K562 (cell line): Measurements from ENCODE around the gene SHISAL1. TPM values are rescaled to one million over a fixed set of nuclear protein-coding genes. Genes with fewer than 3 reads are reported as not detected.

Experiments used
- ATAC-seq: fragments of 200-7000 bp; cut with Tn5 transposase; 3 replicates; pipeline ENCODE4 v1.9.1; 2020; ENCODE audit warnings: moderate library complexity
- BruUV-seq: library from RNA; stranded (reverse); fragments of 400-500 nt; replicated peaks from 2 replicates; lab custom pipeline; 2021; lab: Mats Ljungman, UMichigan
- CTCF ChIA-PET: fragments of 300-600 bp; formaldehyde crosslinking; extraction: SDS; loops from one replicate; lab custom pipeline; 2021; ENCODE audit warnings: low intra/inter-chr PET ratio; lab: Yijun Ruan, JAX
- POLR2A ChIA-PET: fragments of 300-600, 350-650 bp; sonication (Branson Sonifier 250); formaldehyde crosslinking; extraction: SDS; loops from one replicate; lab custom pipeline; 2021; ENCODE audit warnings: antibody characterized with exemption, inconsistent platforms; lab: Yijun Ruan, JAX
- DNase-seq, 4 experiments: peaks; one replicate each; pipeline versions ENCODE4 v3.0.0 to v3.0.0-alpha.2; 2011 to 2018; ENCODE audit warnings: low spot score in 3 of 4, mixed read lengths in 3 of 4; ENCODE audit errors: extremely low read depth in 1 of 4
- FAIRE-seq: peaks from 2 replicates; lab custom pipeline; 2011; peaks lifted over from hg19 to GRCh38; lab: Jason Lieb, UNC
- H2AFZ ChIP-seq: 2 replicates; pipeline ENCODE4 v1.6.0; 2011; ENCODE audit warnings: low read depth, low read length, control low read depth, inconsistent platforms
- H3K27ac ChIP-seq: fragments of 200-600 bp; 3 replicates; pipeline ENCODE4 v1.8.0; 2011; ENCODE audit warnings: low read depth, mild to moderate bottlenecking, control low read depth, inconsistent platforms, low read length, moderate library complexity, mixed read lengths; ENCODE audit errors: extremely low read depth
- H3K27me3 ChIP-seq, 2 experiments: fragments of 300-600 bp in 1 of 2; 2 replicates in 1 of 2; 3 replicates in 1 of 2; pipeline versions ENCODE4 v1.6.0 to v1.8.0; 2011; ENCODE audit warnings: inconsistent platforms in 2 of 2, low read length in 2 of 2, mild to moderate bottlenecking in 1 of 2, mixed read lengths in 1 of 2, moderate library complexity in 1 of 2; ENCODE audit not compliant: control insufficient read depth in 2 of 2, insufficient read depth in 2 of 2
- H3K36me3 ChIP-seq: fragments of 300-600 bp; 3 replicates; pipeline ENCODE4 v1.8.0; 2011; ENCODE audit warnings: mild to moderate bottlenecking, low read length, inconsistent platforms; ENCODE audit not compliant: control insufficient read depth, insufficient read depth
- H3K4me1 ChIP-seq, 2 experiments: fragments of 200-600 bp in 1 of 2; replicated peaks in 1 of 2; 2 replicates in 1 of 2; 3 replicates in 1 of 2; pipeline versions ENCODE4 v1.5.1 to v1.8.0; 2011; ENCODE audit warnings: inconsistent platforms in 2 of 2, low read length in 2 of 2, mild to moderate bottlenecking in 1 of 2, mixed read lengths in 1 of 2, moderate library complexity in 1 of 2; ENCODE audit not compliant: control insufficient read depth in 2 of 2, insufficient read depth in 2 of 2
- H3K4me2 ChIP-seq: 2 replicates; pipeline ENCODE4 v1.6.1; 2011; ENCODE audit warnings: low read length, control low read depth, inconsistent platforms, mixed read lengths; ENCODE audit not compliant: insufficient read depth
- H3K4me3 ChIP-seq: fragments of 200-600 bp; sonication (generic), shearing (Covaris generic); 2 replicates; pipeline ENCODE4 v1.5.1; 2016; ENCODE audit warnings: control low read depth, inconsistent platforms
- H3K79me2 ChIP-seq: fragments of 200-600 bp; 3 replicates; pipeline ENCODE4 v1.8.0; 2011; ENCODE audit warnings: low read length, inconsistent platforms; ENCODE audit not compliant: control insufficient read depth, insufficient read depth
- H3K9ac ChIP-seq, 2 experiments: 2 replicates each; pipeline versions ENCODE4 v1.6.0 to v1.6.1; 2011; ENCODE audit warnings: low read depth in 2 of 2, low read length in 2 of 2, control low read depth in 1 of 2, inconsistent platforms in 1 of 2, mild to moderate bottlenecking in 1 of 2, mixed read lengths in 1 of 2; ENCODE audit not compliant: insufficient read depth in 1 of 2
- H3K9me1 ChIP-seq: one replicate; pipeline ENCODE4 v1.6.0; 2011; ENCODE audit warnings: inconsistent platforms, mild to moderate bottlenecking, low read length, moderate library complexity; ENCODE audit not compliant: control insufficient read depth, insufficient read depth
- H3K9me3 ChIP-seq: replicated peaks from 2 replicates; pipeline ENCODE4 v1.5.1; 2011; ENCODE audit warnings: low read depth, low read length, inconsistent platforms; ENCODE audit not compliant: control insufficient read depth, insufficient read depth
- H4K20me1 ChIP-seq: replicated peaks from 2 replicates; pipeline ENCODE4 v1.6.1; 2011; ENCODE audit warnings: low read length, inconsistent platforms, mixed read lengths; ENCODE audit not compliant: control insufficient read depth, insufficient read depth
- C11orf30 ChIP-seq: fragments of 450-650 bp; IDR thresholded peaks from 2 replicates; pipeline ENCODE4 v1.6.1; 2016; ENCODE audit warnings: low read depth, mild to moderate bottlenecking
- CCAR2 ChIP-seq: fragments of 200-400 bp; formaldehyde crosslinking; IDR thresholded peaks from 2 replicates; pipeline ENCODE4 v1.6.1; 2017; ENCODE audit warnings: mild to moderate bottlenecking, low read depth, low read length
- DACH1 ChIP-seq: fragments of 450-650 bp; IDR thresholded peaks from 2 replicates; pipeline ENCODE4 v1.6.1; 2018; ENCODE audit not compliant: partially characterized antibody
- HMG20A ChIP-seq: fragments of 450-650 bp; formaldehyde crosslinking; conservative IDR thresholded peaks from 2 replicates; pipeline ENCODE4 v1.4.0; 2020; ENCODE audit warnings: mild to moderate bottlenecking, mixed read lengths
- MAFF ChIP-seq: IDR thresholded peaks from 2 replicates; pipeline ENCODE4 v1.6.1; 2012; ENCODE audit warnings: low read length, improper control_type of control experiment
- MAFG ChIP-seq: fragments of 450-650 bp; conservative IDR thresholded peaks from 2 replicates; pipeline ENCODE4 v1.6.1; 2016; ENCODE audit warnings: missing genetic modification characterization, missing compliant biosample characterization
- MCM2 ChIP-seq: fragments of 450-650 bp; IDR thresholded peaks from 2 replicates; pipeline ENCODE4 v1.6.1; 2017; ENCODE audit warnings: low read depth, mild to moderate bottlenecking
- MTA1 ChIP-seq: fragments of 450-650 bp; IDR thresholded peaks from 2 replicates; pipeline ENCODE4 v1.6.1; 2017; ENCODE audit warnings: borderline replicate concordance
- SUPT5H ChIP-seq: fragments of 450-650 bp; IDR thresholded peaks from 2 replicates; pipeline ENCODE4 v1.6.1; 2016
- ZFP30 ChIP-seq: fragments of 250-450 bp; sonication (Bioruptor Pico); IDR thresholded peaks from 2 replicates; pipeline ENCODE4 v1.8.0; 2022; ENCODE audit warnings: moderate library complexity, mild to moderate bottlenecking, inconsistent platforms, borderline replicate concordance
- ZNF316 ChIP-seq: fragments of 450-650 bp; IDR thresholded peaks from 2 replicates; pipeline ENCODE4 v1.6.1; 2016
- WGBS: fragments of 100-300 bp; shearing (Covaris generic); methylation state at CpG from one replicate; pipeline ENCODE4 v1.1.6; 2016; ENCODE audit warnings: low coverage, mixed read lengths; ENCODE audit not compliant: insufficient coverage; ENCODE audit errors: missing lambda C conversion rate; 5-methylcytosine and 5-hydroxymethylcytosine counted together
- in situ Hi-C: fragments of 300-500 bp; cut with MboI; formaldehyde crosslinking; loops from 4 replicates; pipeline ENCODE4 v1.15.0; 2018; ENCODE audit warnings: inconsistent platforms, mixed read lengths
- intact Hi-C: fragments of 100-400 bp; cut with micrococcal nuclease; formaldehyde crosslinking; loops from 2 replicates; pipeline ENCODE4 v1.14.2; 2022
- polyA plus RNA-seq, 8 experiments: library from polyadenylated mRNA; depleted of rRNA in 4 of 8; stranded (reverse) in 5 of 8; unstranded in 3 of 8; fragments of >200 nt; fragmentation: Nextera tagmentation in 2 of 8; fragmentation: Illumina TruSeq in 1 of 8; extraction: Ambion mirVana in 2 of 8; extraction: Trizol in 1 of 8; gene quantifications; 2 replicates each; pipeline versions ENCODE4 v1.2.1 to v1.2.3, GENCODE V29; 2011 to 2014; ENCODE audit warnings: inconsistent platforms in 1 of 8, missing spikeins in 1 of 8
- total RNA-seq, 7 experiments: library from RNA; depleted of rRNA in 6 of 7; stranded (reverse); fragments of >200 nt in 6 of 7; fragmentation: Illumina TruSeq in 2 of 7; extraction: Trizol in 2 of 7; gene quantifications; 2 replicates each; pipeline versions ENCODE4 v1.2.1 to v1.2.3, GENCODE V29; 2011 to 2021; ENCODE audit warnings: low replicate concordance in 1 of 7
- TF ChIP-seq, protein P1 (sequence below): fragments of 250-450 bp; sonication (Bioruptor Pico); IDR thresholded peaks from 2 replicates; pipeline ENCODE4 v1.6.1; 2021; ENCODE audit warnings: mild to moderate bottlenecking
- TF ChIP-seq, protein P2 (sequence below), 2 experiments: fragments of 450-650 bp in 1 of 2; sonication (generic) in 1 of 2; formaldehyde crosslinking in 1 of 2; IDR thresholded peaks in 1 of 2; conservative IDR thresholded peaks in 1 of 2; 2 replicates each; pipeline versions ENCODE4 v1.6.1 to v1.8.1; 2016 to 2023; ENCODE audit warnings: mild to moderate bottlenecking in 2 of 2, moderate library complexity in 2 of 2, inconsistent platforms in 1 of 2, missing genetic modification reagents in 1 of 2
- TF ChIP-seq, protein P3 (sequence below): sonication (generic); formaldehyde crosslinking; IDR thresholded peaks from 2 replicates; pipeline ENCODE4 v1.8.0; 2022; ENCODE audit warnings: mild to moderate bottlenecking, missing genetic modification reagents
- TF ChIP-seq, protein P4 (sequence below): fragments of 250-450 bp; sonication (Bioruptor Pico); IDR thresholded peaks from 2 replicates; pipeline ENCODE4 v1.4.0; 2020; ENCODE audit warnings: mild to moderate bottlenecking

SHISAL1 gene
- total and polyA plus RNA-seq, 9 of the 15 experiments (the other 6 are each of a cell fraction or from before 2014, with no cell fraction given) = not detected

DNA sequence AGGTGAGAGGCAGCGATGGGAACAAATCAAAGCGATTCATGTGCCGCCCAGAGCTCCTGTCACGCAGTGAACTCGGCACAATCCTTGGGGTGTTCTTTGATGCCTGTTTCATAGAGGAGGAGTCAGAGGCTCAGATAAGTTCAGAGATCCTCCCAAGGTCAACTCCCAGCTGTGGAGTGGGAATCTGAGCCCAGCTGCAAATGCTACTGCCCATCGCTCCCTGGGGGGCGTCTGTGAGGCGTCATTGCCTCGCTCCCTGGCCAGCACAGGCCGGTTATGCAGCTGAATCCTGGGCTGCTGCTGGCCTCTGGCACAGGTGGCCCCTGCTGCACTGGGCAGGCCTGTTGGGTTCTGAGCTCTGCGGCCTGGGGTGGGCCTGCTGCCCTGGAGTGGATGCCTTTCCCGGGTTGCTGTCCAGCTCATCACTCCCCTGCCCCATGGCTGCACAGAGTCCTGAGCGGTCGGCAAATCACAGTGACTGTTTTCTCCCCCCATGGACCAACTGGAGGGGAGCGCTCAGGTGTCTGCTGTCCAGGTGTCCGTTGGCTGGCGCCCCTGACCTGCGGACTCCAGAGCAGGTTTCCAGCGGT lies 36.3 kb upstream of the SHISAL1 start (continued):
- TF ChIP-seq ZFP30 (CRISPR knock-in tag) = no peak
- TF ChIP-seq CCAR2 = no peak
- TF ChIP-seq HMG20A (CRISPR knock-in tag) = no peak
- no peak for TF ChIP-seq DACH1
- no peak for TF ChIP-seq MCM2
- no peak for TF ChIP-seq MTA1
- TF ChIP-seq, protein P1, sequence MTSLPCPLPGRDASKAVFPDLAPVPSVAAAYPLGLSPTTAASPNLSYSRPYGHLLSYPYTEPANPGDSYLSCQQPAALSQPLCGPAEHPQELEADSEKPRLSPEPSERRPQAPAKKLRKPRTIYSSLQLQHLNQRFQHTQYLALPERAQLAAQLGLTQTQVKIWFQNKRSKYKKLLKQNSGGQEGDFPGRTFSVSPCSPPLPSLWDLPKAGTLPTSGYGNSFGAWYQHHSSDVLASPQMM (CRISPR knock-in tag) = no peak
- TF ChIP-seq, protein P2, sequence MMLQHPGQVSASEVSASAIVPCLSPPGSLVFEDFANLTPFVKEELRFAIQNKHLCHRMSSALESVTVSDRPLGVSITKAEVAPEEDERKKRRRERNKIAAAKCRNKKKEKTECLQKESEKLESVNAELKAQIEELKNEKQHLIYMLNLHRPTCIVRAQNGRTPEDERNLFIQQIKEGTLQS (IDR thresholded peaks at IDR 0.05) = no peak
- TF ChIP-seq, protein P2 (CRISPR knock-in tag; conservative IDR thresholded peaks at IDR 0.05) = no peak

DNA sequence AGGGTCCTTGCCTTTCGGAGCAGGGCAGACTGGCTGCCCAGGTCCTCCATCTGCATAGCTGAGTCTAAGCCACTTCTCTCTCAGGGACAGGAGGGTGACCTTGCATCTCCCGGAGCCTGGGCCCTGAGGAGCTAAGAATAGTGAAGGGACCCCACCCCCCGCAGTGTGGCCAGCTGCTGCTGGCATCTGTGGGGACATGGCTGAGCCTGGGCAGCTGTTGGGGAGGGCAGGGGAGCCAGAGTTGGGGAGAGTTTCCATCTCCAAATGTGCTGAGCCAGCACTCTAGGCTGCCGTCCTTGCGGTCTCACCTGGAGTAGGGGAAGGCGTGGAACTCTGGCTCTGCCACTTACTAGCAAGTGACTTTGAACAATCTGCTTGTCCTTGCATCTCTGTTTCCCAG lies 34.8 kb upstream of the SHISAL1 start:
- ATAC-seq (no peak), FAIRE-seq (no peak), DNase-seq (no peak)
- no peaks in the 10 kb centered on the region for H3K9me3 ChIP-seq
- intact Hi-C loops (no loop called here), in situ Hi-C loops (no loop called here)
- no peak overlapping the region for H3K4me3 ChIP-seq
- H2AFZ ChIP-seq = no peak overlapping the region
- H3K9ac ChIP-seq = no peak overlapping the region
- H3K4me1 ChIP-seq = no peaks in the 10 kb centered on the region
- ChIA-PET POLR2A (no interaction called here), CTCF (no interaction called here)
- WGBS = 0% methylated on average over 6 of the region's 6 CpGs
- no peaks in the 10 kb centered on the region for H3K36me3 ChIP-seq
- H3K27ac ChIP-seq = no peak overlapping the region
- H3K27me3 ChIP-seq = no peaks in the 10 kb centered on the region; a peak in 1 of 5 replicates
- no peaks in the 10 kb centered on the region for H3K9me1 ChIP-seq
- BruUV-seq = no TSS peak
- no peaks in the 10 kb centered on the region for H4K20me1 ChIP-seq
- H3K79me2 ChIP-seq = no peaks in the 10 kb centered on the region
- H3K4me2 ChIP-seq = no peak overlapping the region
- peak; percentile 67 for TF ChIP-seq ZNF316
- TF ChIP-seq, protein P3, sequence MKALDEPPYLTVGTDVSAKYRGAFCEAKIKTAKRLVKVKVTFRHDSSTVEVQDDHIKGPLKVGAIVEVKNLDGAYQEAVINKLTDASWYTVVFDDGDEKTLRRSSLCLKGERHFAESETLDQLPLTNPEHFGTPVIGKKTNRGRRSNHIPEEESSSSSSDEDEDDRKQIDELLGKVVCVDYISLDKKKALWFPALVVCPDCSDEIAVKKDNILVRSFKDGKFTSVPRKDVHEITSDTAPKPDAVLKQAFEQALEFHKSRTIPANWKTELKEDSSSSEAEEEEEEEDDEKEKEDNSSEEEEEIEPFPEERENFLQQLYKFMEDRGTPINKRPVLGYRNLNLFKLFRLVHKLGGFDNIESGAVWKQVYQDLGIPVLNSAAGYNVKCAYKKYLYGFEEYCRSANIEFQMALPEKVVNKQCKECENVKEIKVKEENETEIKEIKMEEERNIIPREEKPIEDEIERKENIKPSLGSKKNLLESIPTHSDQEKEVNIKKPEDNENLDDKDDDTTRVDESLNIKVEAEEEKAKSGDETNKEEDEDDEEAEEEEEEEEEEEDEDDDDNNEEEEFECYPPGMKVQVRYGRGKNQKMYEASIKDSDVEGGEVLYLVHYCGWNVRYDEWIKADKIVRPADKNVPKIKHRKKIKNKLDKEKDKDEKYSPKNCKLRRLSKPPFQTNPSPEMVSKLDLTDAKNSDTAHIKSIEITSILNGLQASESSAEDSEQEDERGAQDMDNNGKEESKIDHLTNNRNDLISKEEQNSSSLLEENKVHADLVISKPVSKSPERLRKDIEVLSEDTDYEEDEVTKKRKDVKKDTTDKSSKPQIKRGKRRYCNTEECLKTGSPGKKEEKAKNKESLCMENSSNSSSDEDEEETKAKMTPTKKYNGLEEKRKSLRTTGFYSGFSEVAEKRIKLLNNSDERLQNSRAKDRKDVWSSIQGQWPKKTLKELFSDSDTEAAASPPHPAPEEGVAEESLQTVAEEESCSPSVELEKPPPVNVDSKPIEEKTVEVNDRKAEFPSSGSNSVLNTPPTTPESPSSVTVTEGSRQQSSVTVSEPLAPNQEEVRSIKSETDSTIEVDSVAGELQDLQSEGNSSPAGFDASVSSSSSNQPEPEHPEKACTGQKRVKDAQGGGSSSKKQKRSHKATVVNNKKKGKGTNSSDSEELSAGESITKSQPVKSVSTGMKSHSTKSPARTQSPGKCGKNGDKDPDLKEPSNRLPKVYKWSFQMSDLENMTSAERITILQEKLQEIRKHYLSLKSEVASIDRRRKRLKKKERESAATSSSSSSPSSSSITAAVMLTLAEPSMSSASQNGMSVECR = no peak
- TF ChIP-seq C11orf30 = peak; percentile 72
- TF ChIP-seq MAFG = 0 out of 2 replicates have a peak, but pooled peaks have one; percentile 52
- no peak for TF ChIP-seq SUPT5H
- TF ChIP-seq, protein P4, sequence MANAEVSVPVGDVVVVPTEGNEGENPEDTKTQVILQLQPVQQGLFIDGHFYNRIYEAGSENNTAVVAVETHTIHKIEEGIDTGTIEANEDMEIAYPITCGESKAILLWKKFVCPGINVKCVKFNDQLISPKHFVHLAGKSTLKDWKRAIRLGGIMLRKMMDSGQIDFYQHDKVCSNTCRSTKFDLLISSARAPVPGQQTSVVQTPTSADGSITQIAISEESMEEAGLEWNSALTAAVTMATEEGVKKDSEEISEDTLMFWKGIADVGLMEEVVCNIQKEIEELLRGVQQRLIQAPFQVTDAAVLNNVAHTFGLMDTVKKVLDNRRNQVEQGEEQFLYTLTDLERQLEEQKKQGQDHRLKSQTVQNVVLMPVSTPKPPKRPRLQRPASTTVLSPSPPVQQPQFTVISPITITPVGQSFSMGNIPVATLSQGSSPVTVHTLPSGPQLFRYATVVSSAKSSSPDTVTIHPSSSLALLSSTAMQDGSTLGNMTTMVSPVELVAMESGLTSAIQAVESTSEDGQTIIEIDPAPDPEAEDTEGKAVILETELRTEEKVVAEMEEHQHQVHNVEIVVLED (CRISPR knock-in tag) = no peak
- peak; percentile 48; the same call in 1 of the 2 replicates for TF ChIP-seq MAFF
